K562 (cell line): Measurements from ENCODE around the gene UBR3. TPM values are rescaled to one million over a fixed set of nuclear protein-coding genes. Genes with fewer than 3 reads are reported as not detected.
A peak's percentile ranks its signal among the peaks of the same experiment; 100 is the strongest.

ENCODE experiments used
- ARHGAP35 ChIP-seq: fragments of 450-650 bp; IDR thresholded peaks from 2 replicates; pipeline ENCODE4 v1.6.1; 2018; ENCODE audit not compliant: partially characterized antibody
- BRD4 ChIP-seq: fragments of 200-600 bp; sonication (generic); IDR thresholded peaks from 2 replicates; pipeline ENCODE4 v1.6.1; 2017; ENCODE audit warnings: inconsistent platforms
- CBFA2T3 ChIP-seq: fragments of 450-650 bp; IDR thresholded peaks from 2 replicates; pipeline ENCODE4 v1.6.1; 2017
- CTBP1 ChIP-seq: fragments of 450-650 bp; IDR thresholded peaks from 2 replicates; pipeline ENCODE4 v1.6.1; 2016; ENCODE audit warnings: borderline replicate concordance
- HLTF ChIP-seq: fragments of 450-650 bp; IDR thresholded peaks from 2 replicates; pipeline ENCODE4 v1.6.1; 2016
- HOMEZ ChIP-seq: fragments of 250-450 bp; sonication (Bioruptor Pico); IDR thresholded peaks from 2 replicates; pipeline ENCODE4 v1.4.0; 2020; ENCODE audit warnings: mild to moderate bottlenecking, moderate library complexity
- IRF1 ChIP-seq: sonication (generic); formaldehyde crosslinking; IDR thresholded peaks from 2 replicates; pipeline ENCODE4 v1.8.0; 2022; ENCODE audit warnings: missing genetic modification reagents, mild to moderate bottlenecking, borderline replicate concordance
- KLF10 ChIP-seq: fragments of 250-450 bp; sonication (Bioruptor Pico); IDR thresholded peaks from 2 replicates; pipeline ENCODE4 v1.6.1; 2021; ENCODE audit warnings: matching md5 sums
- NCOA2 ChIP-seq, 2 experiments: fragments of 450-650 bp; IDR thresholded peaks; 2 replicates each; pipeline ENCODE4 v1.6.1; 2018; ENCODE audit warnings: mild to moderate bottlenecking in 2 of 2, moderate library complexity in 1 of 2; ENCODE audit not compliant: partially characterized antibody in 2 of 2
- NEUROD1 ChIP-seq: fragments of 150-350 bp; IDR thresholded peaks from 2 replicates; pipeline ENCODE4 v1.6.1; 2014; ENCODE audit warnings: borderline replicate concordance, low read length, low read depth; ENCODE audit not compliant: partially characterized antibody
- RREB1 ChIP-seq: fragments of 250-450 bp; sonication (Bioruptor Pico); IDR thresholded peaks from 2 replicates; pipeline ENCODE4 v1.4.0; 2020
- SETDB1 ChIP-seq: IDR thresholded peaks from one replicate; pipeline ENCODE4 v1.6.1; 2012; ENCODE audit warnings: low read length, control low read depth, inconsistent platforms
- polyA plus RNA-seq, 8 experiments: library from polyadenylated mRNA; depleted of rRNA in 4 of 8; stranded (reverse) in 5 of 8; unstranded in 3 of 8; fragments of >200 nt; fragmentation: Nextera tagmentation in 2 of 8; fragmentation: Illumina TruSeq in 1 of 8; extraction: Ambion mirVana in 2 of 8; extraction: Trizol in 1 of 8; gene quantifications; 2 replicates each; pipeline versions ENCODE4 v1.2.1 to v1.2.3, GENCODE V29; 2011 to 2014; ENCODE audit warnings: inconsistent platforms in 1 of 8, missing spikeins in 1 of 8
- total RNA-seq, 7 experiments: library from RNA; depleted of rRNA in 6 of 7; stranded (reverse); fragments of >200 nt in 6 of 7; fragmentation: Illumina TruSeq in 2 of 7; extraction: Trizol in 2 of 7; gene quantifications; 2 replicates each; pipeline versions ENCODE4 v1.2.1 to v1.2.3, GENCODE V29; 2011 to 2021; ENCODE audit warnings: low replicate concordance in 1 of 7

Gene UBR3
- total and polyA plus RNA-seq, 9 of the 15 experiments (the other 6 are each of a cell fraction or from before 2014, with no cell fraction given), result 14.4 to 63.5 (median 40.4) TPM

GRCh38 chr2:169910109-169910799, 83.0 kb downstream of the UBR3 start (continued):
- TF ChIP-seq RREB1 (no peak), IRF1 (no peak), BRD4 (no peak), KLF10 (no peak), HOMEZ (CRISPR knock-in tag) (no peak), CBFA2T3 (peak; percentile 93), HLTF (no peak), CTBP1 (peak; percentile 80), ARHGAP35 (no peak), NEUROD1 (peak; percentile 53), SETDB1 (no peak), NCOA2 (IDR thresholded peaks at IDR 0.05; ENCODE audit: partially characterized antibody in 2 of 2) (no peak)
